Osteoblast (primary cell): Measurements from ENCODE around the gene ENTPD7. TPM values are rescaled to one million over a fixed set of nuclear protein-coding genes. Genes with fewer than 3 reads are reported as not detected.

Experiments
- DNase-seq: peaks from one replicate; pipeline ENCODE4 v3.0.0; 2011; ENCODE audit warnings: low spot score, mixed read lengths; ENCODE audit not compliant: insufficient read length; ENCODE audit errors: missing footprints
- H2AFZ ChIP-seq: 2 replicates; pipeline ENCODE4 v1.6.0; 2011; ENCODE audit warnings: mild to moderate bottlenecking, low read length
- H3K27ac ChIP-seq: 2 replicates; pipeline ENCODE4 v1.5.1; 2011; ENCODE audit warnings: mild to moderate bottlenecking, low read depth, low read length, moderate library complexity
- H3K27me3 ChIP-seq: 2 replicates; pipeline ENCODE4 v1.6.0; 2012; ENCODE audit warnings: mild to moderate bottlenecking, control low read depth, inconsistent platforms, low read length, moderate library complexity; ENCODE audit not compliant: insufficient read depth
- H3K36me3 ChIP-seq: 2 replicates; pipeline ENCODE4 v1.5.1; 2011; ENCODE audit warnings: mild to moderate bottlenecking, low read length, control low read depth, moderate library complexity; ENCODE audit not compliant: insufficient read depth
- H3K4me1 ChIP-seq: 2 replicates; pipeline ENCODE4 v1.5.1; 2011; ENCODE audit warnings: mild to moderate bottlenecking, low read length, control low read depth, moderate library complexity; ENCODE audit not compliant: insufficient read depth
- H3K4me2 ChIP-seq: 2 replicates; pipeline ENCODE4 v1.6.0; 2011; ENCODE audit warnings: mild to moderate bottlenecking, low read length; ENCODE audit not compliant: insufficient read depth
- H3K4me3 ChIP-seq: fragments of 200-600 bp; sonication (generic); 3 replicates; pipeline ENCODE4 v1.5.1; 2012; ENCODE audit warnings: mild to moderate bottlenecking, low read length, inconsistent platforms; ENCODE audit not compliant: insufficient read depth
- H3K79me2 ChIP-seq: 2 replicates; pipeline ENCODE4 v1.6.0; 2012; ENCODE audit warnings: mild to moderate bottlenecking, low read length, control low read depth, inconsistent platforms; ENCODE audit not compliant: insufficient read depth
- H3K9me3 ChIP-seq: 2 replicates; pipeline ENCODE4 v1.5.1; 2011; ENCODE audit warnings: low read depth, low read length, control low read depth
- H4K20me1 ChIP-seq: 2 replicates; pipeline ENCODE4 v1.6.0; 2012; ENCODE audit warnings: mild to moderate bottlenecking, low read length, control low read depth; ENCODE audit not compliant: insufficient read depth
- total RNA-seq: library from RNA; depleted of rRNA; stranded (reverse); fragments of >200 nt; gene quantifications from 2 replicates; pipeline ENCODE4 v1.2.3, GENCODE V29; 2012
- TF ChIP-seq, protein P1 (sequence below): IDR thresholded peaks from 2 replicates; pipeline ENCODE4 v1.5.1; 2011; ENCODE audit warnings: mild to moderate bottlenecking, low read depth, low read length, moderate library complexity; ENCODE audit errors: extremely low read depth

The ENTPD7 gene, protein sequence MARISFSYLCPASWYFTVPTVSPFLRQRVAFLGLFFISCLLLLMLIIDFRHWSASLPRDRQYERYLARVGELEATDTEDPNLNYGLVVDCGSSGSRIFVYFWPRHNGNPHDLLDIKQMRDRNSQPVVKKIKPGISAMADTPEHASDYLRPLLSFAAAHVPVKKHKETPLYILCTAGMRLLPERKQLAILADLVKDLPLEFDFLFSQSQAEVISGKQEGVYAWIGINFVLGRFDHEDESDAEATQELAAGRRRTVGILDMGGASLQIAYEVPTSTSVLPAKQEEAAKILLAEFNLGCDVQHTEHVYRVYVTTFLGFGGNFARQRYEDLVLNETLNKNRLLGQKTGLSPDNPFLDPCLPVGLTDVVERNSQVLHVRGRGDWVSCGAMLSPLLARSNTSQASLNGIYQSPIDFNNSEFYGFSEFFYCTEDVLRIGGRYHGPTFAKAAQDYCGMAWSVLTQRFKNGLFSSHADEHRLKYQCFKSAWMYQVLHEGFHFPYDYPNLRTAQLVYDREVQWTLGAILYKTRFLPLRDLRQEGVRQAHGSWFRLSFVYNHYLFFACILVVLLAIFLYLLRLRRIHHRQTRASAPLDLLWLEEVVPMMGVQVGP
- total RNA-seq, result 33.3 and 35.5 TPM in 2 replicates

DNA sequence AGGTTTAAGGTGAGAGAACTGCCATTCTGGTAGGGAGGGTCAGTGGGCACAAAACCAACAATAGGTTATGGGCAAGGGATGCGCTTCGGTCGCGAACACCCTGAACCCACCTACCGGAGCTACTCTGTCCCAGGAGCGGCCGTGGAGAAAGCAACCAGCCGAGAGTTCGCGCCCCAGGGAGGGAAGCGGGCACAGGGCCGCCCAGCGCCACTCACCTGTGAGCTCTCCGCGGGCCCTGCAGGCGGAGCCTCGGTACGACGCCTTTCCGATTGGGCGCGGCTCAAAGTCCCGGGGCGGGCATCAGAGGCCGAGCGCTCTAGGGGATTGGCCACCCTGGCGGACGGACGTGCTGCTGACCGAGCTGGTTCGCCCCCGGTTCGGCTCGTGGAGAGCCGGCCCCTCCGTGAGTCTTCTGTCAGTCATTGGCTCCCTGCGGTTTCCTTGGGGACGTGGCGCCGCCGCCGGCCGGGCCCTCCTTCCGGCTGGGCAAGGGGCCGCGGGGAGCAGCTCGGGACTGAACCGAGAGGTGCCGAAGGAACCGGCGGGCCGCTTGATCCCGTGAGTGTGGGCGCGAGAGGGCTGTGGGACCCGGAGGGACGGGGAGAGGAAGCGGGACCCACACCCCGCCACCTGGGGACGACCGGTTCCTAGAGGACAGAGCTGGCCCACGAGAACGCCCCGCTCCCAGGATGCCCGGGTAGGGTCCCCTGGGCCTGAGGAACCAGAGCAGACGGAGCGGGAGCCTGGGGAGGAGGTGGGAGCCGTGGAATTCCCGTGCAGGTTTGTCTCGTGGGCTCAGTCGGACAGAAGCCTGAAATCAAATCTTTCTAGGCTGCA, at the start of gene ENTPD7:
Gene ENTPD7 (plus strand): TSS at position 479 of the 837 bp plus-strand sequence. CDS start 448 bp downstream, outside the sequence.
- Histone ChIP-seq H3K4me2 (peak within 1 kb of the TSS; percentile 97), H3K9me3 (no peaks in the 10 kb centered on the region), H3K27ac (peak within 1 kb of the TSS; percentile 78), H3K36me3 (peaks cover 23% of the 10 kb centered on the region), H4K20me1 (peaks cover 10% of the 10 kb centered on the region), H2AFZ (peak within 1 kb of the TSS; percentile 93), H3K79me2 (peaks cover 52% of the 10 kb centered on the region), H3K4me3 (peak within 1 kb of the TSS; percentile 93), H3K4me1 (peaks cover 36% of the 10 kb centered on the region), H3K27me3 (no peaks in the 10 kb centered on the region)
- TF ChIP-seq, protein P1, sequence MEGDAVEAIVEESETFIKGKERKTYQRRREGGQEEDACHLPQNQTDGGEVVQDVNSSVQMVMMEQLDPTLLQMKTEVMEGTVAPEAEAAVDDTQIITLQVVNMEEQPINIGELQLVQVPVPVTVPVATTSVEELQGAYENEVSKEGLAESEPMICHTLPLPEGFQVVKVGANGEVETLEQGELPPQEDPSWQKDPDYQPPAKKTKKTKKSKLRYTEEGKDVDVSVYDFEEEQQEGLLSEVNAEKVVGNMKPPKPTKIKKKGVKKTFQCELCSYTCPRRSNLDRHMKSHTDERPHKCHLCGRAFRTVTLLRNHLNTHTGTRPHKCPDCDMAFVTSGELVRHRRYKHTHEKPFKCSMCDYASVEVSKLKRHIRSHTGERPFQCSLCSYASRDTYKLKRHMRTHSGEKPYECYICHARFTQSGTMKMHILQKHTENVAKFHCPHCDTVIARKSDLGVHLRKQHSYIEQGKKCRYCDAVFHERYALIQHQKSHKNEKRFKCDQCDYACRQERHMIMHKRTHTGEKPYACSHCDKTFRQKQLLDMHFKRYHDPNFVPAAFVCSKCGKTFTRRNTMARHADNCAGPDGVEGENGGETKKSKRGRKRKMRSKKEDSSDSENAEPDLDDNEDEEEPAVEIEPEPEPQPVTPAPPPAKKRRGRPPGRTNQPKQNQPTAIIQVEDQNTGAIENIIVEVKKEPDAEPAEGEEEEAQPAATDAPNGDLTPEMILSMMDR, result peak; percentile 4
- peak; percentile 98 for DNase-seq

DNA sequence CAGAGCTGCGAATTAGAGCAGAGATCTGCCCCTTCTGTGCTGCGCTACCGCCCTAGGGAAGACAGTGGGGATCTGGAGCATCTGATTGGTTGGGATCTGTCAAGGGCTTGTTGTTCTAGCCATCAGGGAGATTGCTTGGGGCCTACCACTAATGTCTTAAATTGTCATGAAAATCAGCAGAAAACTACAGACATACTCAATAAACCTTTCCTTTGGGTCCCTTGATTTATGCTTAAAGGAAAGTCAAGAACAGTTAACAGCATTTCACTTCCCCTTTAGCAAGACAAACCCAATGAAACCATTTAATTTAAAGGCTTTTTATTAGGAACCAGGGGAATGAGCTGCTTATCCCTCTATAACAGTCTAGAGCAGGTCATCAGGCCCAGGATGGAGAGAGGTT, 49.1 kb upstream of the ENTPD7 start:
- H2AFZ ChIP-seq, result no peak overlapping the region
- H3K27me3 ChIP-seq, result no peaks in the 10 kb centered on the region
- H3K36me3 ChIP-seq, result peaks cover 37% of the 10 kb centered on the region
- TF ChIP-seq, protein P1, result no peak
- no peak overlapping the region for H3K4me3 ChIP-seq
- no peak for DNase-seq
- peaks cover 10% of the 10 kb centered on the region for H4K20me1 ChIP-seq
- H3K4me2 ChIP-seq, result no peak overlapping the region
- H3K4me1 ChIP-seq, result no peaks in the 10 kb centered on the region
- H3K9me3 ChIP-seq, result no peaks in the 10 kb centered on the region
- no peak overlapping the region for H3K27ac ChIP-seq
- peaks cover 1% of the 10 kb centered on the region for H3K79me2 ChIP-seq

DNA sequence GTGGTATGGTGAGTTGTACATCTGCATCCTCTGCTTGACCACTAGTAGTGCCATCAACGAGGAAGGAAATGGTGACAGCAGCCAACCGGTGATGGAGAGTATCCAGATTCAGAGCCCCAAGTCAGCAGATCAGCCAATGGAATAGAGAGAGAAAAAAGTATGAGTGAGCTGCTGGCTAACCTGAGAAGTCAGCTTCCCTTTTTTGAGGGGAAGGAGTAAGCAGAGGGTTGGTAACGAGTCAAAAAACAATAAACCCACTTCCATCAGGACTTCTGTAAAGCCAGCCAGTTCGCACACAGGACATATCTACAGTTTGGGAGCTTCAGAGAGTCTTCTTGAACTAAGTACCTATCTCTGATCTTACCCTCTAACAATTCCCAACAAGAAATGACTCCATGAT, 48.0 kb upstream of the ENTPD7 start:
- Histone ChIP-seq H3K4me2 (no peak overlapping the region), H3K36me3 (peaks cover 37% of the 10 kb centered on the region), H3K4me1 (no peaks in the 10 kb centered on the region), H3K27ac (no peak overlapping the region), H3K9me3 (no peaks in the 10 kb centered on the region), H3K27me3 (no peaks in the 10 kb centered on the region), H3K79me2 (peaks cover 12% of the 10 kb centered on the region), H3K4me3 (no peak overlapping the region), H4K20me1 (peaks cover 13% of the 10 kb centered on the region), H2AFZ (no peak overlapping the region)
- no peak for DNase-seq
- TF ChIP-seq, protein P1, result no peak
